ENCODE data around the gene RAB13. TPM values are rescaled to one million over a fixed set of nuclear protein-coding genes. Genes with fewer than 3 reads are reported as not detected.

The RAB13 gene
- total and polyA plus RNA-seq, 2 donors (not counting 3 experiments of a cell fraction or from before 2014, with no cell fraction given), result 76.0 to 124 TPM

GRCh38 chr1:153961421-153961820, 24.7 kb downstream of the RAB13 start:
- POLR2A ChIA-PET, result no interaction called here
- no peaks in the 10 kb centered on the region for H3K9me1 ChIP-seq (replicated peaks; ENCODE audit: control insufficient read depth, extremely low read depth, insufficient read depth, low read length)
- no peaks in the 10 kb centered on the region for H3K27me3 ChIP-seq (ENCODE audit: control insufficient read depth in 2 of 2, insufficient read depth in 2 of 2, low read length in 2 of 2)
- peaks cover 47% of the 10 kb centered on the region for H3K4me1 ChIP-seq (ENCODE audit: control insufficient read depth, extremely low read depth, insufficient read depth, low read length)
- intact Hi-C loops (cut with micrococcal nuclease) (loop anchor here (5.0 kb wide), 1 partner anchor 79 kb away; no protein-coding TSS in a partner anchor), dilution Hi-C loops (cut with MboI; ENCODE audit: extremely low pct_ligation_motif_present, low sequenced_read_pairs) (no loop called here)
- peaks cover 26% of the 10 kb centered on the region for H3K79me2 ChIP-seq (ENCODE audit: control insufficient read depth, insufficient read depth, low read length)
- no TSS peak for BruUV-seq (replicated peaks)
- peaks cover 0 to 8% of the 10 kb centered on the region in 2 experiments for H3K36me3 ChIP-seq (ENCODE audit: control insufficient read depth in 2 of 2, extremely low read depth in 1 of 2, insufficient read depth in 2 of 2, low read length in 2 of 2)
- peak overlapping the region in 1 of 3 experiments; percentile 4 for H3K4me3 ChIP-seq (replicated peaks in 1 of 3; ENCODE audit: insufficient read depth in 1 of 3, low read depth in 1 of 3, low read length in 3 of 3)
- H2AFZ ChIP-seq (ENCODE audit: low read depth, low read length), result no peak overlapping the region
- H3K4me2 ChIP-seq (ENCODE audit: insufficient read depth, low read length), result peak overlapping the region; percentile 72
- TF ChIP-seq JUN (IDR thresholded peaks at IDR 0.05; ENCODE audit: borderline replicate concordance, insufficient read depth, insufficient read length, low read depth) (no peak), POLR2A (IDR thresholded peaks at IDR 0.05; ENCODE audit: low read depth, low read length) (no peak), POLR2AphosphoS5 (IDR thresholded peaks at IDR 0.05; ENCODE audit: insufficient read depth, low read depth, low read length) (no peak), GATA2 (IDR thresholded peaks at IDR 0.05; ENCODE audit: insufficient read depth, insufficient read length, low read depth, low read length) (no peak)
- no peaks in the 10 kb centered on the region for H3K9me3 ChIP-seq (replicated peaks; ENCODE audit: control insufficient read depth, insufficient read depth, low read length)
- FAIRE-seq (no peak), DNase-seq (ENCODE audit: low read depth, low spot score) (no peak)
- CTCF ChIA-PET, result interaction anchor here (2.6 kb wide), 1 partner anchor 16 kb away, joined by 21 read pairs; the partner anchor contains the start of gene JTB
- H3K27ac ChIP-seq (ENCODE audit: insufficient read depth, low read depth, low read length), result no peak overlapping the region
- no peaks in the 10 kb centered on the region for H4K20me1 ChIP-seq (replicated peaks; ENCODE audit: control insufficient read depth, extremely low read depth, insufficient read depth, low read length)
- H3K9ac ChIP-seq (replicated peaks; ENCODE audit: extremely low read depth, insufficient read depth, low read length), result peak overlapping the region; percentile 25

- Histone ChIP-seq H3K27ac (ENCODE audit: insufficient read depth, low read depth, low read length) (no peak overlapping the region), H3K9me1 (replicated peaks; ENCODE audit: control insufficient read depth, extremely low read depth, insufficient read depth, low read length) (no peaks in the 10 kb centered on the region), H2AFZ (ENCODE audit: low read depth, low read length) (no peak overlapping the region), H3K27me3 (ENCODE audit: control insufficient read depth in 2 of 2, insufficient read depth in 2 of 2, low read length in 2 of 2) (no peaks in the 10 kb centered on the region), H4K20me1 (replicated peaks; ENCODE audit: control insufficient read depth, extremely low read depth, insufficient read depth, low read length) (no peaks in the 10 kb centered on the region), H3K4me2 (ENCODE audit: insufficient read depth, low read length) (no peak overlapping the region), H3K79me2 (ENCODE audit: control insufficient read depth, insufficient read depth, low read length) (peaks cover 35% of the 10 kb centered on the region), H3K4me1 (ENCODE audit: control insufficient read depth, extremely low read depth, insufficient read depth, low read length) (peaks cover 43% of the 10 kb centered on the region), H3K9ac (replicated peaks; ENCODE audit: extremely low read depth, insufficient read depth, low read length) (no peak overlapping the region), H3K36me3 (ENCODE audit: control insufficient read depth in 2 of 2, extremely low read depth in 1 of 2, insufficient read depth in 2 of 2, low read length in 2 of 2) (peaks cover 0 to 8% of the 10 kb centered on the region in 2 experiments), H3K4me3 (replicated peaks in 1 of 3; ENCODE audit: insufficient read depth in 1 of 3, low read depth in 1 of 3, low read length in 3 of 3) (no peak overlapping the region), H3K9me3 (replicated peaks; ENCODE audit: control insufficient read depth, insufficient read depth, low read length) (no peaks in the 10 kb centered on the region)
- BruUV-seq (replicated peaks), result no TSS peak
- ChIA-PET CTCF (interaction anchor here (4.2 kb wide), 1 partner anchor 14 kb away, joined by 25 read pairs; the partner anchor contains the start of gene DENND4B), POLR2A (no interaction called here)
- no peak for DNase-seq (ENCODE audit: low read depth, low spot score)
- intact Hi-C loops (cut with micrococcal nuclease), result loop anchor here (5.0 kb wide), 1 partner anchor 78 kb away; no protein-coding TSS in a partner anchor
- TF ChIP-seq FOS (IDR thresholded peaks at IDR 0.05; ENCODE audit: borderline replicate concordance, insufficient read depth, low read length) (no peak), POLR2A (IDR thresholded peaks at IDR 0.05; ENCODE audit: low read depth, low read length) (no peak)
- dilution Hi-C loops (cut with MboI; ENCODE audit: extremely low pct_ligation_motif_present, low sequenced_read_pairs), result no loop called here
- FAIRE-seq, result no peak
Measured at GRCh38 chr1:153960206-153960605, 25.9 kb downstream of the RAB13 start.
